CD14-positive monocyte (primary cell): ENCODE measurements around the gene CCND1. TPM values are rescaled to one million over a fixed set of nuclear protein-coding genes. Genes with fewer than 3 reads are reported as not detected.
A peak's percentile ranks its signal among the peaks of the same experiment; 100 is the strongest.

Experiments used
- DNase-seq, 3 donors: peaks; one replicate each; pipeline ENCODE4 v3.0.0-alpha.2; 2011 to 2022
- H2AFZ ChIP-seq: 2 replicates; pipeline ENCODE4 v1.6.0; 2012; ENCODE audit warnings: mild to moderate bottlenecking, low read depth, low read length, inconsistent platforms; ENCODE audit not compliant: insufficient read depth, poor library complexity, severe bottlenecking
- H3K27ac ChIP-seq, 2 donors: 1 replicate in 1 of 2; 2 replicates in 1 of 2; pipeline ENCODE4 v1.5.1; 2012 to 2013; ENCODE audit warnings: low read length in 2 of 2, control low read depth in 1 of 2, inconsistent platforms in 1 of 2, low read depth in 1 of 2, mild to moderate bottlenecking in 1 of 2
- H3K27me3 ChIP-seq, 2 donors: one replicate each; pipeline versions ENCODE4 v1.6.0 to v1.6.1; 2011 to 2013; ENCODE audit warnings: low read length in 2 of 2; ENCODE audit not compliant: control insufficient read depth in 2 of 2, insufficient read depth in 2 of 2
- H3K36me3 ChIP-seq, 2 donors: replicated peaks in 1 of 2; 1 replicate in 1 of 2; 2 replicates in 1 of 2; pipeline versions ENCODE4 v1.5.1 to v1.6.1; 2012 to 2013; ENCODE audit warnings: low read length in 2 of 2, control low read depth in 1 of 2, inconsistent platforms in 1 of 2, mild to moderate bottlenecking in 1 of 2; ENCODE audit not compliant: insufficient read depth in 2 of 2, control insufficient read depth in 1 of 2
- H3K4me1 ChIP-seq, 2 donors: 1 replicate in 1 of 2; 2 replicates in 1 of 2; pipeline versions ENCODE4 v1.5.1 to v1.6.1; 2012 to 2013; ENCODE audit warnings: low read length in 2 of 2, control low read depth in 1 of 2, inconsistent platforms in 1 of 2, mild to moderate bottlenecking in 1 of 2, moderate library complexity in 1 of 2; ENCODE audit not compliant: insufficient read depth in 2 of 2, control insufficient read depth in 1 of 2
- H3K4me2 ChIP-seq: replicated peaks from 2 replicates; pipeline ENCODE3; 2012; ENCODE audit warnings: low read length, moderate library complexity, mild to moderate bottlenecking; ENCODE audit not compliant: poor library complexity, severe bottlenecking; ENCODE audit errors: extremely low read depth
- H3K4me3 ChIP-seq, 3 experiments: fragments of 200-600 bp in 1 of 3; sonication (generic) in 1 of 3; replicated peaks in 1 of 3; 1 replicate in 2 of 3; 2 replicates in 1 of 3; pipeline ENCODE4 v1.5.1; 2011 to 2013; ENCODE audit warnings: low read length in 3 of 3, mild to moderate bottlenecking in 3 of 3, control low read depth in 2 of 3, low read depth in 2 of 3, inconsistent platforms in 1 of 3, moderate library complexity in 1 of 3
- H3K79me2 ChIP-seq: 2 replicates; pipeline ENCODE4 v1.6.0; 2012; ENCODE audit warnings: mild to moderate bottlenecking, control low read depth, inconsistent platforms, low read length, moderate library complexity; ENCODE audit not compliant: insufficient read depth
- H3K9ac ChIP-seq: 2 replicates; pipeline ENCODE4 v1.6.0; 2017; ENCODE audit warnings: low read length, mild to moderate bottlenecking; ENCODE audit not compliant: insufficient read depth, poor library complexity, severe bottlenecking
- H3K9me3 ChIP-seq, 2 donors: replicated peaks in 1 of 2; 1 replicate in 1 of 2; 2 replicates in 1 of 2; pipeline versions ENCODE4 v1.5.1 to v1.6.1; 2012 to 2013; ENCODE audit warnings: low read length in 2 of 2, control low read depth in 1 of 2; ENCODE audit not compliant: control insufficient read depth in 1 of 2, insufficient read depth in 1 of 2
- H4K20me1 ChIP-seq: 2 replicates; pipeline ENCODE4 v1.6.0; 2012; ENCODE audit warnings: mild to moderate bottlenecking, low read length, control low read depth, moderate library complexity; ENCODE audit not compliant: insufficient read depth
- H3K27ac Mint-ChIP-seq, 7 donors: one replicate each; pipeline ENCODE4 v1.8.0; 2020; ENCODE audit warnings: mild to moderate bottlenecking in 7 of 7, mixed read lengths in 7 of 7, moderate library complexity in 6 of 7, inconsistent platforms in 2 of 7
- H3K27me3 Mint-ChIP-seq, 3 donors: one replicate each; pipeline ENCODE4 v1.8.0; 2021 to 2022; ENCODE audit warnings: low read depth in 3 of 3, mild to moderate bottlenecking in 3 of 3, mixed read lengths in 3 of 3, moderate library complexity in 3 of 3, inconsistent platforms in 1 of 3
- H3K36me3 Mint-ChIP-seq, 2 donors: one replicate each; pipeline ENCODE4 v1.8.0; 2020; ENCODE audit warnings: mixed read lengths in 2 of 2, inconsistent platforms in 1 of 2, mild to moderate bottlenecking in 1 of 2
- H3K4me1 Mint-ChIP-seq: one replicate; pipeline ENCODE4 v1.8.0; 2020; ENCODE audit warnings: mild to moderate bottlenecking, mixed read lengths
- H3K4me3 Mint-ChIP-seq, 2 donors: one replicate each; pipeline ENCODE4 v1.8.0; 2020; ENCODE audit warnings: mild to moderate bottlenecking in 2 of 2, mixed read lengths in 2 of 2, moderate library complexity in 1 of 2
- H3K9me3 Mint-ChIP-seq, 7 donors: one replicate each; pipeline ENCODE4 v1.8.0; 2020 to 2022; ENCODE audit warnings: mixed read lengths in 7 of 7, mild to moderate bottlenecking in 6 of 7, moderate library complexity in 6 of 7, inconsistent platforms in 2 of 7
- WGBS: methylation state at CpG from one replicate; pipeline ENCODE4 v1.1.5; 2013; ENCODE audit warnings: missing lambda C conversion rate; ENCODE audit not compliant: insufficient coverage; 5-methylcytosine and 5-hydroxymethylcytosine counted together
- intact Hi-C, 2 donors: fragments of 100-400 bp; cut with micrococcal nuclease; formaldehyde crosslinking; loops; one replicate each; pipeline versions ENCODE4 v1.15.0 to v1.15.1; 2023
- polyA plus RNA-seq, 3 donors: library from polyadenylated mRNA; depleted of rRNA in 1 of 3; unstranded in 2 of 3; stranded (reverse) in 1 of 3; fragments of 300-500 nt in 2 of 3; fragments of >200 nt in 1 of 3; fragmentation: Illumina TruSeq in 2 of 3; gene quantifications; 1 replicate in 2 of 3; 2 replicates in 1 of 3; pipeline ENCODE4 v1.2.3, GENCODE V29; 2012 to 2021
- TF ChIP-seq, protein P1 (sequence below): fragments of 200-600 bp; IDR thresholded peaks from one replicate; pipeline ENCODE4 v1.8.0; 2022; ENCODE audit warnings: antibody characterized with exemption, mild to moderate bottlenecking

Gene CCND1
- polyA plus RNA-seq, 3 donors = 0.01 TPM; not detected in 2

- TF ChIP-seq, protein P1, sequence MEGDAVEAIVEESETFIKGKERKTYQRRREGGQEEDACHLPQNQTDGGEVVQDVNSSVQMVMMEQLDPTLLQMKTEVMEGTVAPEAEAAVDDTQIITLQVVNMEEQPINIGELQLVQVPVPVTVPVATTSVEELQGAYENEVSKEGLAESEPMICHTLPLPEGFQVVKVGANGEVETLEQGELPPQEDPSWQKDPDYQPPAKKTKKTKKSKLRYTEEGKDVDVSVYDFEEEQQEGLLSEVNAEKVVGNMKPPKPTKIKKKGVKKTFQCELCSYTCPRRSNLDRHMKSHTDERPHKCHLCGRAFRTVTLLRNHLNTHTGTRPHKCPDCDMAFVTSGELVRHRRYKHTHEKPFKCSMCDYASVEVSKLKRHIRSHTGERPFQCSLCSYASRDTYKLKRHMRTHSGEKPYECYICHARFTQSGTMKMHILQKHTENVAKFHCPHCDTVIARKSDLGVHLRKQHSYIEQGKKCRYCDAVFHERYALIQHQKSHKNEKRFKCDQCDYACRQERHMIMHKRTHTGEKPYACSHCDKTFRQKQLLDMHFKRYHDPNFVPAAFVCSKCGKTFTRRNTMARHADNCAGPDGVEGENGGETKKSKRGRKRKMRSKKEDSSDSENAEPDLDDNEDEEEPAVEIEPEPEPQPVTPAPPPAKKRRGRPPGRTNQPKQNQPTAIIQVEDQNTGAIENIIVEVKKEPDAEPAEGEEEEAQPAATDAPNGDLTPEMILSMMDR = no peak
- H2AFZ ChIP-seq = no peak overlapping the region
- Mint-ChIP-seq H3K27ac (no peak overlapping the region), H3K27me3 (peaks cover 0 to 3% (median 2%) of the 10 kb centered on the region in 3 donors), H3K4me1 (peaks cover 8% of the 10 kb centered on the region), H3K9me3 (peaks cover 0 to 2% (median 0%) of the 10 kb centered on the region in 7 donors), H3K36me3 (peaks cover 61 to 69% of the 10 kb centered on the region in 2 donors), H3K4me3 (no peak overlapping the region)
- H3K27ac ChIP-seq = no peak overlapping the region
- H3K79me2 ChIP-seq = no peaks in the 10 kb centered on the region
- 94% methylated on average over 8 of the region's 8 CpGs for WGBS
- intact Hi-C loops = no loop called here
- H3K9me3 ChIP-seq = no peaks in the 10 kb centered on the region
- H3K4me2 ChIP-seq = no peak overlapping the region
- H3K27me3 ChIP-seq = no peaks in the 10 kb centered on the region
- H3K9ac ChIP-seq = no peak overlapping the region
- H3K4me3 ChIP-seq = no peak overlapping the region
- H3K4me1 ChIP-seq = no peaks in the 10 kb centered on the region
- DNase-seq = no peak
- H3K36me3 ChIP-seq = peaks cover 43 to 66% of the 10 kb centered on the region in 2 donors
- H4K20me1 ChIP-seq = peaks cover 31% of the 10 kb centered on the region
Observed at GRCh38 chr11:69664901-69665300, 23.9 kb downstream of the CCND1 start.

- Histone ChIP-seq H3K9ac (no peak overlapping the region), H3K9me3 (no peaks in the 10 kb centered on the region), H3K36me3 (peaks cover 48 to 73% of the 10 kb centered on the region in 2 donors), H3K4me2 (no peak overlapping the region), H3K79me2 (no peaks in the 10 kb centered on the region), H2AFZ (no peak overlapping the region), H4K20me1 (peaks cover 38% of the 10 kb centered on the region), H3K27me3 (no peaks in the 10 kb centered on the region), H3K27ac (no peak overlapping the region), H3K4me1 (no peaks in the 10 kb centered on the region), H3K4me3 (no peak overlapping the region)
- peaks cover 12% of the 10 kb centered on the region for H3K4me1 Mint-ChIP-seq
- intact Hi-C loops = no loop called here
- peaks cover 63 to 77% of the 10 kb centered on the region in 2 donors for H3K36me3 Mint-ChIP-seq
- peaks cover 0 to 1% (median 0%) of the 10 kb centered on the region in 3 donors for H3K27me3 Mint-ChIP-seq
- DNase-seq = no peak
- peaks cover 0 to 2% (median 0%) of the 10 kb centered on the region in 7 donors for H3K9me3 Mint-ChIP-seq
- H3K4me3 Mint-ChIP-seq = no peak overlapping the region
- TF ChIP-seq, protein P1 = no peak
- peak overlapping the region in 2 of 7 donors; percentile 21 to 32 for H3K27ac Mint-ChIP-seq
- 100% methylated on average over 7 of the region's 11 CpGs for WGBS
Observed at GRCh38 chr11:69665669-69666068, 24.7 kb downstream of the CCND1 start.
